Neural progenitor cell (in vitro differentiated cells): ENCODE measurements around the gene ZNF202.

Experiments used
- EZH2 ChIP-seq: fragments of 200-600 bp; sonication (generic); IDR thresholded peaks from 2 replicates; pipeline ENCODE4 v1.6.1; 2017; ENCODE audit warnings: antibody characterized with exemption, mild to moderate bottlenecking, moderate library complexity
- TF ChIP-seq, protein P1 (sequence below): fragments of 200-600 bp; sonication (generic); IDR thresholded peaks from 2 replicates; pipeline ENCODE4 v1.5.1; 2017; ENCODE audit warnings: antibody characterized with exemption, mild to moderate bottlenecking

DNA sequence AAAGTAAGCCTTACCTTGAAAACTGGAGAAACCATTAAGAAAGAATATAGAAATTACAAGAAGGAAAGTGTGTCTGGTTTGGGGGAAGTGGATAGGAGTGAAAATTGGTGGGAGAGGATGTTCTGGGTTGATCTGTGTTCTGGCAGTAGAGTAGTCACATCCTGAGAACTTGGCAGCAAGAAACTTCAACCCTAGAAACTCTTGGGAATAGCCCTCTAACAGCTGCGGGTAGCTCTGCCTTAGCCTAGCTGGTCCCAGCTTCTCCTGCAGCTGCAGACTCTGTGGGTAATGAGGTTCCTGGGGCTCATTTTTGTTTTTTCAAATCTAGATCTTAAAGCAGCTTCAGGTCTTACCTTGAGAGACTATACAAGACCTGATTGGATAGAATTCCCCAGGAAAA is 37.1 kb upstream of the ZNF202 start:
- TF ChIP-seq, protein P1, sequence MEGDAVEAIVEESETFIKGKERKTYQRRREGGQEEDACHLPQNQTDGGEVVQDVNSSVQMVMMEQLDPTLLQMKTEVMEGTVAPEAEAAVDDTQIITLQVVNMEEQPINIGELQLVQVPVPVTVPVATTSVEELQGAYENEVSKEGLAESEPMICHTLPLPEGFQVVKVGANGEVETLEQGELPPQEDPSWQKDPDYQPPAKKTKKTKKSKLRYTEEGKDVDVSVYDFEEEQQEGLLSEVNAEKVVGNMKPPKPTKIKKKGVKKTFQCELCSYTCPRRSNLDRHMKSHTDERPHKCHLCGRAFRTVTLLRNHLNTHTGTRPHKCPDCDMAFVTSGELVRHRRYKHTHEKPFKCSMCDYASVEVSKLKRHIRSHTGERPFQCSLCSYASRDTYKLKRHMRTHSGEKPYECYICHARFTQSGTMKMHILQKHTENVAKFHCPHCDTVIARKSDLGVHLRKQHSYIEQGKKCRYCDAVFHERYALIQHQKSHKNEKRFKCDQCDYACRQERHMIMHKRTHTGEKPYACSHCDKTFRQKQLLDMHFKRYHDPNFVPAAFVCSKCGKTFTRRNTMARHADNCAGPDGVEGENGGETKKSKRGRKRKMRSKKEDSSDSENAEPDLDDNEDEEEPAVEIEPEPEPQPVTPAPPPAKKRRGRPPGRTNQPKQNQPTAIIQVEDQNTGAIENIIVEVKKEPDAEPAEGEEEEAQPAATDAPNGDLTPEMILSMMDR: no peak
- TF ChIP-seq EZH2: no peak
